Endothelial cell of umbilical vein (primary cell): Measurements from ENCODE around the gene EP400. TPM values are rescaled to one million over a fixed set of nuclear protein-coding genes. Genes with fewer than 3 reads are reported as not detected.

Experiments used
- BruUV-seq: library from RNA; stranded (reverse); fragments of 400-500 nt; replicated peaks from 2 replicates; lab custom pipeline; 2021; lab: Mats Ljungman, UMichigan
- CTCF ChIA-PET: fragments of 300-600, 350-600 bp; sonication (Branson Sonifier 250); formaldehyde crosslinking; loops from one replicate; lab custom pipeline; 2021; ENCODE audit warnings: antibody characterized with exemption, inconsistent platforms; lab: Charles Lee
- POLR2A ChIA-PET: fragments of 300-600, 350-600 bp; sonication (Branson Sonifier 250); formaldehyde crosslinking; loops from one replicate; lab custom pipeline; 2021; ENCODE audit warnings: antibody characterized with exemption, inconsistent platforms; lab: Charles Lee
- DNase-seq: peaks from one replicate; pipeline ENCODE4 v3.0.0-alpha.2; 2011; ENCODE audit warnings: low read depth, low spot score
- FAIRE-seq: peaks from 2 replicates; lab custom pipeline; 2011; peaks lifted over from hg19 to GRCh38; lab: Jason Lieb, UNC
- H2AFZ ChIP-seq: 2 replicates; pipeline ENCODE4 v1.6.0; 2012; ENCODE audit warnings: low read depth, low read length, control low read depth, inconsistent platforms
- H3K27ac ChIP-seq: 2 replicates; pipeline ENCODE4 v1.5.1; 2011; ENCODE audit warnings: low read depth, mild to moderate bottlenecking, control low read depth, low read length, moderate library complexity; ENCODE audit not compliant: insufficient read depth
- H3K27me3 ChIP-seq, 2 experiments: 2 replicates each; pipeline versions ENCODE4 v1.6.0 to v1.6.1; 2011; ENCODE audit warnings: low read length in 2 of 2, mixed read lengths in 1 of 2; ENCODE audit not compliant: control insufficient read depth in 2 of 2, insufficient read depth in 2 of 2
- H3K36me3 ChIP-seq, 2 experiments: 2 replicates in 1 of 2; 3 replicates in 1 of 2; pipeline ENCODE4 v1.5.1; 2011; ENCODE audit warnings: low read length in 2 of 2, mild to moderate bottlenecking in 1 of 2, moderate library complexity in 1 of 2; ENCODE audit not compliant: control insufficient read depth in 2 of 2, insufficient read depth in 2 of 2; ENCODE audit errors: extremely low read depth in 1 of 2
- H3K4me1 ChIP-seq: 3 replicates; pipeline ENCODE4 v1.5.1; 2011; ENCODE audit warnings: mild to moderate bottlenecking, low read length; ENCODE audit not compliant: control insufficient read depth, insufficient read depth; ENCODE audit errors: extremely low read depth
- H3K4me2 ChIP-seq: 2 replicates; pipeline ENCODE4 v1.6.1; 2011; ENCODE audit warnings: low read length, control low read depth, mixed read lengths; ENCODE audit not compliant: insufficient read depth
- H3K4me3 ChIP-seq, 3 experiments: fragments of 200-600 bp in 1 of 3; sonication (generic), shearing (Covaris generic) in 1 of 3; replicated peaks in 1 of 3; 2 replicates each; pipeline ENCODE4 v1.5.1; 2011 to 2016; ENCODE audit warnings: control low read depth in 3 of 3, low read length in 3 of 3, mild to moderate bottlenecking in 2 of 3, inconsistent platforms in 1 of 3, low read depth in 1 of 3, moderate library complexity in 1 of 3; ENCODE audit not compliant: insufficient read depth in 1 of 3
- H3K79me2 ChIP-seq: 2 replicates; pipeline ENCODE4 v1.6.0; 2012; ENCODE audit warnings: low read length, inconsistent platforms; ENCODE audit not compliant: control insufficient read depth, insufficient read depth
- H3K9ac ChIP-seq: replicated peaks from 2 replicates; pipeline ENCODE3; 2011; ENCODE audit warnings: low read length, control low read depth; ENCODE audit not compliant: insufficient read depth; ENCODE audit errors: extremely low read depth
- H3K9me1 ChIP-seq: replicated peaks from 3 replicates; pipeline ENCODE4 v1.6.0; 2011; ENCODE audit warnings: mild to moderate bottlenecking, low read length; ENCODE audit not compliant: control insufficient read depth, insufficient read depth; ENCODE audit errors: extremely low read depth
- H3K9me3 ChIP-seq: replicated peaks from 2 replicates; pipeline ENCODE4 v1.5.1; 2012; ENCODE audit warnings: low read length, inconsistent platforms; ENCODE audit not compliant: control insufficient read depth, insufficient read depth
- H4K20me1 ChIP-seq: replicated peaks from 2 replicates; pipeline ENCODE3; 2011; ENCODE audit warnings: mild to moderate bottlenecking, low read length; ENCODE audit not compliant: control insufficient read depth, insufficient read depth; ENCODE audit errors: extremely low read depth
- CTCF ChIP-seq, 2 donors: IDR thresholded peaks; 1 replicate in 1 of 2; 2 replicates in 1 of 2; pipeline ENCODE4 v1.5.1; 2011; ENCODE audit warnings: low read length in 2 of 2, mild to moderate bottlenecking in 2 of 2, moderate library complexity in 2 of 2, control low read depth in 1 of 2, inconsistent platforms in 1 of 2, low read depth in 1 of 2; ENCODE audit not compliant: insufficient read depth in 1 of 2; ENCODE audit errors: extremely low read depth in 1 of 2
- EZH2 ChIP-seq: IDR thresholded peaks from 2 replicates; pipeline ENCODE4 v1.6.1; 2012; ENCODE audit warnings: borderline replicate concordance, low read depth, mild to moderate bottlenecking, moderate library complexity, low read length, inconsistent platforms; ENCODE audit not compliant: severe bottlenecking
- FOS ChIP-seq: IDR thresholded peaks from 2 replicates; pipeline ENCODE4 v1.6.1; 2011; ENCODE audit warnings: mild to moderate bottlenecking, low read length, moderate library complexity, borderline replicate concordance; ENCODE audit not compliant: insufficient read depth
- GATA2 ChIP-seq: IDR thresholded peaks from 2 replicates; pipeline ENCODE4 v1.7.0; 2011; ENCODE audit warnings: low read depth, mild to moderate bottlenecking, moderate library complexity, mixed read lengths, low read length; ENCODE audit not compliant: insufficient read length, insufficient read depth
- JUN ChIP-seq: IDR thresholded peaks from 2 replicates; pipeline ENCODE4 v1.6.1; 2011; ENCODE audit warnings: borderline replicate concordance, low read depth; ENCODE audit not compliant: insufficient read length, insufficient read depth
- MYC ChIP-seq: IDR thresholded peaks from one replicate; pipeline ENCODE4 v1.6.1; 2011; ENCODE audit warnings: mild to moderate bottlenecking, low read depth, low read length
- POLR2A ChIP-seq: IDR thresholded peaks from 2 replicates; pipeline ENCODE4 v1.6.1; 2012; ENCODE audit warnings: low read depth, mild to moderate bottlenecking, control low read depth, low read length
- POLR2AphosphoS5 ChIP-seq: IDR thresholded peaks from 2 replicates; pipeline ENCODE4 v1.6.1; 2012; ENCODE audit warnings: low read depth, mild to moderate bottlenecking, control low read depth, low read length, moderate library complexity; ENCODE audit not compliant: insufficient read depth
- dilution Hi-C: fragments of 300-500 bp; cut with MboI; formaldehyde crosslinking; loops from one replicate; pipeline ENCODE4 v1.15.0; 2019; ENCODE audit warnings: low sequenced_read_pairs; ENCODE audit not compliant: extremely low pct_ligation_motif_present
- intact Hi-C: fragments of 100-400 bp; cut with micrococcal nuclease; formaldehyde crosslinking; loops from one replicate; pipeline ENCODE4 v1.10.0; 2022
- polyA plus RNA-seq, 4 experiments: library from polyadenylated mRNA; depleted of rRNA in 3 of 4; stranded (reverse) in 3 of 4; unstranded in 1 of 4; fragments of >200 nt; gene quantifications; 2 replicates each; pipeline versions ENCODE4 v1.2.1 to v1.2.3, GENCODE V29; 2011 to 2012; ENCODE audit warnings: missing spikeins in 1 of 4
- total RNA-seq: library from RNA; stranded (reverse); gene quantifications from 2 replicates; pipeline ENCODE4 v1.2.3, GENCODE V29; 2021
- TF ChIP-seq, protein P1 (sequence below): IDR thresholded peaks from 2 replicates; pipeline ENCODE4 v1.6.1; 2011; ENCODE audit not compliant: insufficient read depth, insufficient read length

Gene EP400
- total and polyA plus RNA-seq, 2 donors (not counting 3 experiments of a cell fraction or from before 2014, with no cell fraction given), result 9.0 to 57.7 TPM

DNA sequence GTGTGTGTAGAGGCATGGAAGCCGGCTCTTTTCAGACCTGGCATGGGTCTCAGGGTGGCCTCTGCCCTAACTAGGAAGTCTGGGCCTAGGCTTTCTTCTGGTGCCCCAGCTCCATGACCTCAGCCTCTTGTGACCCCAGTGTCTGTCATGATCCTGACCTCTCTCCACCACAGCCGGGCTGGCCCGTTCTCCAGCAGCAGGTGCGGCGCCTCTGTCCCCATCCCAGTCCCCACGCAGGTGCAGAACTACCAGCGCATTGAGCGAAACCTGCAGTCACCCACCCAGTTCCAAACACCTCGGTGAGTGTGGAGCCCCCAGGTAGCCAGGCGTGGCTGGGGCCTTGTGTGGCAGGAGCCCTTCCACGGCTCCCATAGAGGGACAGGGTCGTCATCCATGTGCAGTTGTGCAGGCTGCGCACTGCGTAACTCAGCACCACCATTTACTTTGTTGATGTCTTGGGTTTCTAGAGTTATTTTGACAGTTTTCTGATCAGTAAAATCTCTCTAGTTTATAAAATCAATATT lies 35.5 kb upstream of the EP400 start:
- H3K4me1 ChIP-seq, result peaks cover 12% of the 10 kb centered on the region
- H3K27ac ChIP-seq, result no peak overlapping the region
- dilution Hi-C loops, result no loop called here
- no peak for TF ChIP-seq MYC
- TF ChIP-seq, protein P1, sequence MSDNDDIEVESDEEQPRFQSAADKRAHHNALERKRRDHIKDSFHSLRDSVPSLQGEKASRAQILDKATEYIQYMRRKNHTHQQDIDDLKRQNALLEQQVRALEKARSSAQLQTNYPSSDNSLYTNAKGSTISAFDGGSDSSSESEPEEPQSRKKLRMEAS, result no peak
- no peak for TF ChIP-seq POLR2AphosphoS5
- TF ChIP-seq POLR2A, result no peak
- no peak for TF ChIP-seq CTCF (IDR thresholded peaks at IDR 0.05; ENCODE audit: extremely low read depth in 1 of 2, insufficient read depth in 1 of 2, low read depth in 1 of 2, low read length in 2 of 2)
- no peak for TF ChIP-seq FOS
- TF ChIP-seq GATA2, result no peak
- TF ChIP-seq JUN, result no peak
- no peak for TF ChIP-seq EZH2
- H2AFZ ChIP-seq, result no peak overlapping the region
- ChIA-PET POLR2A (no interaction called here), CTCF (no interaction called here)
- H3K4me2 ChIP-seq, result no peak overlapping the region
- no peaks in the 10 kb centered on the region for H3K27me3 ChIP-seq
- H3K36me3 ChIP-seq, result peaks cover 13 to 57% of the 10 kb centered on the region in 2 experiments
- no peaks in the 10 kb centered on the region for H3K79me2 ChIP-seq
- intact Hi-C loops, result no loop called here
- H4K20me1 ChIP-seq, result no peaks in the 10 kb centered on the region
- no peak overlapping the region for H3K9ac ChIP-seq
- BruUV-seq, result no TSS peak
- H3K4me3 ChIP-seq, result no peak overlapping the region
- FAIRE-seq, result no peak
- no peaks in the 10 kb centered on the region for H3K9me1 ChIP-seq
- DNase-seq, result no peak
- H3K9me3 ChIP-seq, result no peaks in the 10 kb centered on the region
